IMR-90 (cell line): ENCODE measurements around the gene SLC2A11.

ENCODE experiments used
- CHD1 ChIP-seq: IDR thresholded peaks from 2 replicates; pipeline ENCODE4 v1.6.1; 2012; ENCODE audit warnings: low read depth, low read length, improper control_type of control experiment
- CTCF ChIP-seq: conservative IDR thresholded peaks from 2 replicates; pipeline ENCODE4 v1.5.1; 2012; ENCODE audit warnings: mild to moderate bottlenecking, low read depth, low read length, improper control_type of control experiment
- NFE2L2 ChIP-seq: fragments of 150-350 bp; IDR thresholded peaks from 2 replicates; pipeline ENCODE4 v1.6.1; 2016; ENCODE audit warnings: low read depth, mild to moderate bottlenecking, low read length
- POLR2A ChIP-seq: IDR thresholded peaks from 2 replicates; pipeline ENCODE4 v1.6.1; 2012; ENCODE audit warnings: mild to moderate bottlenecking, low read depth, low read length
- RAD21 ChIP-seq: IDR thresholded peaks from 2 replicates; pipeline ENCODE4 v1.6.1; 2012; ENCODE audit warnings: low read length, improper control_type of control experiment
- RFX5 ChIP-seq: IDR thresholded peaks from 2 replicates; pipeline ENCODE4 v1.8.0; 2012; ENCODE audit warnings: low read depth, mild to moderate bottlenecking, low read length, moderate library complexity
- SMC3 ChIP-seq: fragments of 150-350 bp; IDR thresholded peaks from 2 replicates; pipeline ENCODE4 v1.6.1; 2016; ENCODE audit warnings: low read depth, mild to moderate bottlenecking, antibody characterized with exemption, low read length, moderate library complexity

GRCh38 chr22:23884140-23884539, 26.5 kb downstream of the SLC2A11 start:
- TF ChIP-seq CTCF (no peak), RFX5 (no peak), RAD21 (no peak), SMC3 (no peak), NFE2L2 (no peak), POLR2A (no peak), CHD1 (no peak)
